CD4-positive, alpha-beta T cell (primary cell): ENCODE measurements around the gene ZNF335. TPM values are rescaled to one million over a fixed set of nuclear protein-coding genes. Genes with fewer than 3 reads are reported as not detected.

Experiments
- ATAC-seq: fragments of 200-7000 bp; cut with Tn5 transposase; one replicate; pipeline ENCODE4 v1.10.0; 2022; ENCODE audit warnings: mild to moderate bottlenecking; ENCODE audit not compliant: poor library complexity
- CTCF ChIA-PET: fragments of 350-600 bp; sonication (Branson Sonifier 250); formaldehyde crosslinking; loops from one replicate; lab custom pipeline; 2021; ENCODE audit warnings: antibody characterized with exemption, inconsistent platforms; lab: Charles Lee
- POLR2A ChIA-PET: fragments of 350-600 bp; sonication (Branson Sonifier 250); formaldehyde crosslinking; loops from one replicate; lab custom pipeline; 2021; ENCODE audit warnings: antibody characterized with exemption, inconsistent platforms; lab: Charles Lee
- DNase-seq, 14 experiments: peaks; one replicate each; pipeline ENCODE4 v3.0.0-alpha.2; 2013 to 2020; ENCODE audit warnings: mixed read lengths in 2 of 14
- H3K27ac ChIP-seq, 2 donors: one replicate each; pipeline versions ENCODE4 v1.5.1 to v1.7.0; 2013; ENCODE audit warnings: low read length in 2 of 2, low read depth in 1 of 2, mild to moderate bottlenecking in 1 of 2
- H3K27me3 ChIP-seq, 2 experiments: 1 replicate in 1 of 2; 2 replicates in 1 of 2; pipeline versions ENCODE4 v1.6.1 to v1.7.0; 2013; ENCODE audit warnings: low read length in 2 of 2, control low read depth in 1 of 2, mild to moderate bottlenecking in 1 of 2, moderate library complexity in 1 of 2; ENCODE audit not compliant: insufficient read depth in 2 of 2, control insufficient read depth in 1 of 2
- H3K36me3 ChIP-seq: one replicate; pipeline ENCODE4 v1.6.1; 2013; ENCODE audit warnings: low read length, control low read depth; ENCODE audit not compliant: insufficient read depth
- H3K4me1 ChIP-seq: one replicate; pipeline ENCODE4 v1.6.1; 2013; ENCODE audit warnings: low read length, control low read depth; ENCODE audit not compliant: insufficient read depth
- H3K4me3 ChIP-seq: one replicate; pipeline ENCODE4 v1.5.1; 2013; ENCODE audit warnings: mild to moderate bottlenecking, low read length, moderate library complexity
- H3K9me3 ChIP-seq, 2 experiments: 1 replicate in 1 of 2; 2 replicates in 1 of 2; pipeline versions ENCODE4 v1.6.1 to v1.7.0; 2013; ENCODE audit warnings: low read length in 2 of 2, mild to moderate bottlenecking in 2 of 2, control low read depth in 1 of 2, moderate library complexity in 1 of 2; ENCODE audit not compliant: control insufficient read depth in 1 of 2, insufficient read depth in 1 of 2
- H3K27ac Mint-ChIP-seq: one replicate; pipeline ENCODE4 v1.8.0; 2020; ENCODE audit warnings: mixed read lengths
- H3K27me3 Mint-ChIP-seq: one replicate; pipeline ENCODE4 v1.8.0; 2021; ENCODE audit warnings: mixed read lengths
- H3K36me3 Mint-ChIP-seq: one replicate; pipeline ENCODE4 v1.8.0; 2021; ENCODE audit warnings: low read depth, mixed read lengths
- H3K4me1 Mint-ChIP-seq: one replicate; pipeline ENCODE4 v1.8.0; 2021; ENCODE audit warnings: low read depth, mixed read lengths
- H3K4me3 Mint-ChIP-seq: one replicate; pipeline ENCODE4 v1.8.0; 2020; ENCODE audit warnings: mild to moderate bottlenecking, mixed read lengths
- H3K9me3 Mint-ChIP-seq: one replicate; pipeline ENCODE4 v1.8.0; 2020; ENCODE audit warnings: mixed read lengths
- CTCF ChIP-seq: fragments of 200-600 bp; IDR thresholded peaks from one replicate; pipeline ENCODE4 v1.8.0; 2022; ENCODE audit warnings: antibody characterized with exemption, mild to moderate bottlenecking
- intact Hi-C, 2 experiments: fragments of 100-400 bp; cut with DNase I in 1 of 2; cut with micrococcal nuclease in 1 of 2; formaldehyde crosslinking; loops; one replicate each; pipeline versions ENCODE4 v1.15.1 to v1.9.0; 2023 to 2025; cut with DNase I, micrococcal nuclease
- total RNA-seq, 174 experiments: library from RNA in 2 of 174; stranded (reverse) in 2 of 174; gene quantifications; one replicate each; pipeline ENCODE4 v1.2.3 and lab custom pipeline; 2021 to 2026

Gene ZNF335
- total RNA-seq, 2 experiments from 2014 or later = 67.3 to 74.6 TPM

- ATAC-seq = no peak
- H3K36me3 ChIP-seq = peaks cover 66% of the 10 kb centered on the region
- peaks cover 26% of the 10 kb centered on the region for H3K4me1 Mint-ChIP-seq
- H3K27ac ChIP-seq = peak overlapping the region in 1 of 2 donors; percentile 31
- POLR2A ChIA-PET = interaction anchor here (5.9 to 6.8 kb wide), 2 partner anchors 12 to 33 kb away, joined by 120 to 195 read pairs; partner anchors contain the start of gene ZNF335
- no peak overlapping the region for H3K4me3 Mint-ChIP-seq
- no peak for TF ChIP-seq CTCF
- H3K9me3 Mint-ChIP-seq = no peaks in the 10 kb centered on the region
- peak in 1 of 14 experiments; percentile 24 for DNase-seq
- CTCF ChIA-PET = no interaction called here
- peaks cover 68% of the 10 kb centered on the region for H3K36me3 Mint-ChIP-seq
- H3K4me1 ChIP-seq = peaks cover 29% of the 10 kb centered on the region
- H3K27ac Mint-ChIP-seq = no peak overlapping the region
- no peaks in the 10 kb centered on the region for H3K27me3 Mint-ChIP-seq
- no peaks in the 10 kb centered on the region for H3K9me3 ChIP-seq
- intact Hi-C loops = no loop called here
- H3K27me3 ChIP-seq = no peaks in the 10 kb centered on the region
- H3K4me3 ChIP-seq = no peak overlapping the region
Observed at GRCh38 chr20:45938727-45939438, 33.1 kb downstream of the ZNF335 start.

- Histone ChIP-seq H3K27ac (peak overlapping the region in 1 of 2 donors; percentile 0), H3K27me3 (no peaks in the 10 kb centered on the region), H3K4me3 (no peak overlapping the region), H3K4me1 (peaks cover 40% of the 10 kb centered on the region), H3K36me3 (peaks cover 55% of the 10 kb centered on the region), H3K9me3 (no peaks in the 10 kb centered on the region)
- H3K9me3 Mint-ChIP-seq = no peaks in the 10 kb centered on the region
- ChIA-PET CTCF (interaction anchor here (0.8 to 1.1 kb wide), 2 partner anchors 32 to 138 kb away, joined by 3 to 4 read pairs; no protein-coding TSS in a partner anchor), POLR2A (interaction anchor here (0.6 to 6.8 kb wide), 6 partner anchors 13 to 751 kb away, joined by 3 to 195 read pairs (median 8); partner anchors contain the start of genes CTSA, NEURL2, ZNF335 and ZSWIM1)
- H3K27me3 Mint-ChIP-seq = no peaks in the 10 kb centered on the region
- ATAC-seq = no peak
- H3K27ac Mint-ChIP-seq = peak overlapping the region; percentile 86
- DNase-seq = peak in 3 of 14 experiments; percentile 13 to 51 (median 42)
- H3K4me1 Mint-ChIP-seq = peaks cover 34% of the 10 kb centered on the region
- TF ChIP-seq CTCF = no peak
- peak overlapping the region; percentile 88 for H3K4me3 Mint-ChIP-seq
- intact Hi-C loops = no loop called here
- H3K36me3 Mint-ChIP-seq = peaks cover 61% of the 10 kb centered on the region
Observed at GRCh38 chr20:45937765-45938164, 34.2 kb downstream of the ZNF335 start.

- Mint-ChIP-seq H3K27me3 (no peaks in the 10 kb centered on the region), H3K9me3 (no peaks in the 10 kb centered on the region), H3K4me3 (peak overlapping the region; percentile 98), H3K27ac (peak overlapping the region; percentile 97), H3K36me3 (peaks cover 54% of the 10 kb centered on the region), H3K4me1 (peaks cover 34% of the 10 kb centered on the region)
- CTCF ChIA-PET = interaction anchor here (2.1 to 2.3 kb wide), 2 partner anchors 35 to 45 kb away, joined by 6 to 7 read pairs; no protein-coding TSS in a partner anchor
- Histone ChIP-seq H3K27ac (peak overlapping the region; percentile 93 to 99), H3K4me1 (peaks cover 40% of the 10 kb centered on the region), H3K27me3 (no peaks in the 10 kb centered on the region), H3K36me3 (peaks cover 37% of the 10 kb centered on the region), H3K9me3 (no peaks in the 10 kb centered on the region), H3K4me3 (peak overlapping the region; percentile 100)
- peak; percentile 29 for ATAC-seq
- POLR2A ChIA-PET = interaction anchor here (0.7 to 6.8 kb wide), 36 partner anchors 8 to 968 kb away, joined by 3 to 195 read pairs (median 9); partner anchors contain the start of genes ACOT8, CTSA, DNTTIP1 and ELMO2
- DNase-seq = peak in 1 of 14 experiments; percentile 15
- intact Hi-C loops = loop anchor here (1.0 to 2.0 kb wide), 6 partner anchors 37 to 471 kb away; partner anchors contain the start of genes ACOT8 (in 1 of the 2), CTSA (in 1 of the 2), ELMO2 (in 1 of the 2) and NCOA5 (in 1 of the 2)
- no peak for TF ChIP-seq CTCF
Observed at GRCh38 chr20:45935416-45936046, 36.5 kb downstream of the ZNF335 start.
